Astrocyte of the cerebellum (primary cell): ENCODE measurements around the gene RNU6-9.

Experiments used
- DNase-seq: peaks from one replicate; pipeline ENCODE4 v3.0.0-alpha.2; 2011; ENCODE audit warnings: low read depth
- H3K4me3 ChIP-seq: 2 replicates; pipeline ENCODE4 v1.5.1; 2011; ENCODE audit warnings: mild to moderate bottlenecking, low read depth, low read length, moderate library complexity
- CTCF ChIP-seq: IDR thresholded peaks from 2 replicates; pipeline ENCODE4 v1.5.1; 2012; ENCODE audit warnings: low read length, low read depth, moderate library complexity, mild to moderate bottlenecking; ENCODE audit errors: missing control alignments
- in situ Hi-C: cut with HindIII; loops from 2 replicates; pipeline ENCODE4 v1.10.0; 2017; ENCODE audit warnings: low sequenced_read_pairs

The RNU6-9 gene

GRCh38 chr19:869245-870177 lies 23.8 kb upstream of the RNU6-9 start:
- in situ Hi-C loops, result no loop called here
- DNase-seq, result peak; percentile 91
- no peak for TF ChIP-seq CTCF
- H3K4me3 ChIP-seq, result no peak overlapping the region

DNA sequence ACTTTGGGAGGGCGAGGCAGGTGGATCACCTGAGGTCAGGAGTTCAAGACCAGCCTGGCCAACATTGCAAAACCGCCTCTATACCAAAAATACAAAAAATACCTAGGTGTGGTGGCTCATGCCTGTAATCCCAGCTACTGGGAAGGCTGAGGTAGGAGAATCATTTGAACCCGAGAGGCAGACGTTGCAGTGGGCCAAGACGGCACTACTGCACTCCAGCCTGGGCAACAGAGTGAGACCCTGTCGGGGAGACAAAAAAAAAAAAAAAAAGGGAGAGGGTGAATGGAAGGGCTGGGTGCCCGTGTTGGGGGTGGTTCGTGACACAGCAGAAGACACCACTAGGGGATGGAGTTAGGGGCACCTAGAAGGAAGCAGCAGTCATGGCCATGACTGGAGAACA lies 23.0 kb upstream of the RNU6-9 start:
- H3K4me3 ChIP-seq, result no peak overlapping the region
- in situ Hi-C loops, result no loop called here

GRCh38 chr19:870963-871401 lies 22.3 kb upstream of the RNU6-9 start:
- no peak for TF ChIP-seq CTCF
- in situ Hi-C loops, result no loop called here
- no peak overlapping the region for H3K4me3 ChIP-seq
- no peak for DNase-seq

More for the DNA sequence above, 23.0 kb upstream of the RNU6-9 start:
- TF ChIP-seq CTCF, result no peak
- DNase-seq, result no peak

DNA sequence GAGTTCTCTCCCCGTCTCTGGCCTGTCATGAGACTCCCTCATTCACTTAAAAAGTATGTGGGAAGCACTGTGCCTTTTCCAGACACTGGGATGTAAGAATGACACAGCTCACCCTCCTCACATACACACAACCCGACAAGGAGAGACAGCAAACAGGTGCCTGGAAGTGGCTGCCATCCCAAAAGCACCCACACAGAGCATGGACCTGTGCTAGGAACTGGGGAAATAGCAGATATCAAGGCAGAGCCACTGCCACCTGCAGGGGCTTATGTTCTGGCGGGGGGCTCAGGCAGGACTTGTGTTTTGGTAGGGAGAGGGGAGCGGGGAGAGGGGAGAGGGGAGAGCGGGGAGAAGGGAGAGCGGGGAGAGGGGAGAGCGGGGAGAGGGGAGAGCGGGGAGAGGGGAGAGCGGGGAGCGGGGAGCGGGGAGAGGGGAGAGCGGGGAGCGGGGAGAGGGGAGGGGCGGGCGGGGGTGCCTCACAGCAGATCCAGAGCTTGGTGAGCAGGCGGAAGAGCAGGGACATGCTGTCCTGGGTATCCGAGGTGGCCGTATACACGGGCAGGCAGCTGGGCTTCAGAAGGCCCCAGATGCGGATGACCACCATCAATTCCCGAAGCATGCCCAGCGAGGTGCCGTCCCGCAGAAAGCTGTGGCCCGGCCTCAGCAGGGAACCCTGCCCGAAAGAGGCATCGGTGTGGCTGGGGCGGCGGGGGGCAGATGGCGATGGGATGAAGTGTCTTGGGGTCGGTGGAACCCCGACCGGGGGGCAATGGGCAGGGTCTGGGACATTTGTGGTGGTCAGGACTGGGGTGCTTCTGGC lies 21.6 kb upstream of the RNU6-9 start:
- H3K4me3 ChIP-seq, result no peak overlapping the region
- no peak for TF ChIP-seq CTCF
- in situ Hi-C loops, result no loop called here
- no peak for DNase-seq

GRCh38 chr19:872266-872951 lies 20.9 kb upstream of the RNU6-9 start:
- no peak for DNase-seq
- no peak for TF ChIP-seq CTCF
- in situ Hi-C loops, result no loop called here
- no peak overlapping the region for H3K4me3 ChIP-seq

- no peak overlapping the region for H3K4me3 ChIP-seq
- no peak for DNase-seq
- in situ Hi-C loops, result no loop called here
- no peak for TF ChIP-seq CTCF
Measured at GRCh38 chr19:873084-873483, 20.2 kb upstream of the RNU6-9 start.
